GM10248 (cell line): ENCODE results near the gene UFC1.
"Not testable (repeated sequence)": the region's sequence is repeated elsewhere in the genome, so short reads cannot be mapped to it uniquely, and the experiment has no call there.

Experiments
- CTCF ChIA-PET: fragments of 300-600 bp; sonication (Branson Sonifier 250); formaldehyde crosslinking; extraction: SDS; loops from one replicate; lab custom pipeline; 2021; ENCODE audit warnings: antibody characterized with exemption; lab: Yijun Ruan, JAX
- POLR2A ChIA-PET: fragments of 350-650 bp; sonication (Branson Sonifier 250); formaldehyde crosslinking; extraction: SDS; loops from one replicate; lab custom pipeline; 2020; ENCODE audit warnings: antibody characterized with exemption; lab: Yijun Ruan, JAX
- DNase-seq: peaks from one replicate; pipeline ENCODE4 v3.0.0; 2012; ENCODE audit errors: extremely low spot score
- TF ChIP-seq, protein P1 (sequence below): IDR thresholded peaks from 2 replicates; pipeline ENCODE4 v1.5.1; 2012; ENCODE audit warnings: mild to moderate bottlenecking, low read depth; ENCODE audit errors: extremely low read depth, missing control alignments, control extremely low read depth

UFC1 gene

DNA sequence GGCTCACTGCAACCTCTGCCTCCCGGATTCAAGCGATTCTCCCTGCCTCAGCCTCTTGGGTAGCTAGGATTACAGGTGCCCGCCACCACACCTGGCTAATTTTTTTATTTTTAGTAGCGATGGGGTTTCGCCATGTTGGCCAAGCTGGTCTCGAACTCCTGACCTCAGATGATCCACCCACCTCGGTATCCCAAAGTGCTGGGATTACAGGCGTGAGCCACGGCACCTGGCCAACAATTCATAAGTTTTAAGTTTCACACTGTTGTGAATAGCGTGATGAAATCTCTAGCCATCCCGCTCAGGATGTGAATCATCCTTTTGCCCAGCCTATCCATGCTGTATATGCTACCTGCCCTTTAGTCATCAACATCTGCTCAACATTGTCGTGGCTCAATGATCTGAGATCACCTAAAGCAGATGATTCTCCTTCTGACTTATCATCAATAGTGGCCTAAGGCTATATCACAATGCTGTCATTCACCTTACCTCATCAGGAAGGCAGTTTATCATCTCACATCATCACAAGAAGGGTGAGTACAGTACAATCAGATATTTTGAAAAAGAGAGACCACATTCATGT, 38.6 kb upstream of the UFC1 start:
- TF ChIP-seq, protein P1, sequence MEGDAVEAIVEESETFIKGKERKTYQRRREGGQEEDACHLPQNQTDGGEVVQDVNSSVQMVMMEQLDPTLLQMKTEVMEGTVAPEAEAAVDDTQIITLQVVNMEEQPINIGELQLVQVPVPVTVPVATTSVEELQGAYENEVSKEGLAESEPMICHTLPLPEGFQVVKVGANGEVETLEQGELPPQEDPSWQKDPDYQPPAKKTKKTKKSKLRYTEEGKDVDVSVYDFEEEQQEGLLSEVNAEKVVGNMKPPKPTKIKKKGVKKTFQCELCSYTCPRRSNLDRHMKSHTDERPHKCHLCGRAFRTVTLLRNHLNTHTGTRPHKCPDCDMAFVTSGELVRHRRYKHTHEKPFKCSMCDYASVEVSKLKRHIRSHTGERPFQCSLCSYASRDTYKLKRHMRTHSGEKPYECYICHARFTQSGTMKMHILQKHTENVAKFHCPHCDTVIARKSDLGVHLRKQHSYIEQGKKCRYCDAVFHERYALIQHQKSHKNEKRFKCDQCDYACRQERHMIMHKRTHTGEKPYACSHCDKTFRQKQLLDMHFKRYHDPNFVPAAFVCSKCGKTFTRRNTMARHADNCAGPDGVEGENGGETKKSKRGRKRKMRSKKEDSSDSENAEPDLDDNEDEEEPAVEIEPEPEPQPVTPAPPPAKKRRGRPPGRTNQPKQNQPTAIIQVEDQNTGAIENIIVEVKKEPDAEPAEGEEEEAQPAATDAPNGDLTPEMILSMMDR, result no peak
- DNase-seq, result no peak
- ChIA-PET CTCF (interaction anchor here (0.9 to 3.8 kb wide), 2 partner anchors 17 to 18 kb away, joined by 3 to 20 read pairs; partner anchors contain the start of gene KLHDC9), POLR2A (no interaction called here)

DNA sequence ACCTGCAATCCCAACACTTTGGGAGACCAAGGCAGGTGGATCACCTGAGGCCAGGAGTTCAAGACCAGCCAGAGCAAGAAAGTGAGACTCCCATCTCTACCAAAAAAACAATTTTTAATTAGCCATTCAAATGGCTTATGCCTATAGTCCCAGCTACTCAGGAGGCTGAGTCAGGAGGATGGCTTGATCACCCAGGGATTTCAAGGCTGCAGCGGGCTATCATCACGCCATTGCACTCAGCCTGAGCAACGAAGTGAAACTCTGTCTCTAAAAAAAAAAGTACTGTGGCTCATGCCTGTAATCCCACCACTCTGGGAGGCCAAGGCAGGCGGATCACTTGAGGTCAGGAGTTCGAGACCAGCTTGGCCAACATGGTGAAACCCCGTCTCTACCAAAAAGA, 37.8 kb upstream of the UFC1 start:
- POLR2A ChIA-PET, DNase-seq: not testable (repeated sequence)
- CTCF ChIA-PET, result interaction anchor here (0.9 to 3.8 kb wide), 3 partner anchors 17 to 118 kb away, joined by 3 to 20 read pairs (median 3); partner anchors contain the start of gene KLHDC9

DNA sequence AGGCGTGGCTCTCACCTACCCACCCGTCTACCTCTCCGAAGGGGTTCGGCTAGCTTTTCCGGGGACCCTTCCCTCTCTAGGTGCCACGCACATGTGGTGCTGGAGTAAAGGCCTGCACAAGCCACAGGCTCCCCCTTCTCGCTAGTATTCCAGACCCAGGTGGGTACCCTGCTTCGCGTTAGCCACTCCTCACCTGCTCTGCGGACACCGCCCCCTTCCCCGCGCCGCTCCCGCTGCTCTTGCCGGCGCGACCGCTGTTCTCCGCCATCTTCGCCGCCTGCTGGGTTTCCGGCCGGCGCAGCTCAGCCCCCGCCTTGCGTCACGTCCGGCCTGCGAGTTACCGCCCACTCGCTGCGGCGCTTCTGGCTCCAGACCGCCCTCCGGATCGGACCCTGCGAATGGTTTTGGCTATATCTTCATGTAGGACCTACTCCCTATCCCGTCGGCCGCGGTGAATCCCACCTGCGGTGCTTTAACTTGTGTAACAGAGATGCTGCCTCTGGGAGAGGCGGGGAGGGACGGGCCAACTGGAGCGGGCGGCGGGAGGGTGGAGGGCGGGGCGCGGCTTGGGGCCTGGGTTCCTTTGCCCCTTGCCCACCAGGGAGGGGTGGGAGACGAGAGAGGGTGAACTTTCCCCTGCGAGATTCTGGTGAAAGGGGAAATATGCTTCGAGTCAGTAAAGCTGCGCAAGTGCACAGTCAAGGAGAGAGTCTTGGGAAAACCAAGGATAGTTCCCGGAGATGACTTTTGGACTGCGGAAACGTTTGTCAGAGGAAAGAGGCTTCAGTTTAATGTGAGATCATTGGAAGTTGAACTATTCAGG, 35.8 kb upstream of the UFC1 start, which contains the start of the genes NIT1 and PFDN2:
NIT1 (plus strand) TSS at position 347 of the 823 bp plus-strand sequence; CDS start at position 419, 72 bp downstream.
PFDN2 (minus strand) TSS at position 279 of the 823 bp plus-strand sequence; CDS start at position 268, 11 bp downstream.
- POLR2A ChIA-PET, result interaction anchor here (0.8 kb wide), 1 partner anchor 48 kb away, joined by 3 read pairs; the partner anchor contains the start of gene ARHGAP30
- CTCF ChIA-PET, result interaction anchor here (0.6 to 3.8 kb wide), 12 partner anchors 10 to 93 kb away, joined by 3 to 20 read pairs (median 3); partner anchors contain the start of genes KLHDC9, PPOX and TSTD1
- peak; percentile 93 for DNase-seq
- TF ChIP-seq, protein P1, result peak; percentile 0

DNA sequence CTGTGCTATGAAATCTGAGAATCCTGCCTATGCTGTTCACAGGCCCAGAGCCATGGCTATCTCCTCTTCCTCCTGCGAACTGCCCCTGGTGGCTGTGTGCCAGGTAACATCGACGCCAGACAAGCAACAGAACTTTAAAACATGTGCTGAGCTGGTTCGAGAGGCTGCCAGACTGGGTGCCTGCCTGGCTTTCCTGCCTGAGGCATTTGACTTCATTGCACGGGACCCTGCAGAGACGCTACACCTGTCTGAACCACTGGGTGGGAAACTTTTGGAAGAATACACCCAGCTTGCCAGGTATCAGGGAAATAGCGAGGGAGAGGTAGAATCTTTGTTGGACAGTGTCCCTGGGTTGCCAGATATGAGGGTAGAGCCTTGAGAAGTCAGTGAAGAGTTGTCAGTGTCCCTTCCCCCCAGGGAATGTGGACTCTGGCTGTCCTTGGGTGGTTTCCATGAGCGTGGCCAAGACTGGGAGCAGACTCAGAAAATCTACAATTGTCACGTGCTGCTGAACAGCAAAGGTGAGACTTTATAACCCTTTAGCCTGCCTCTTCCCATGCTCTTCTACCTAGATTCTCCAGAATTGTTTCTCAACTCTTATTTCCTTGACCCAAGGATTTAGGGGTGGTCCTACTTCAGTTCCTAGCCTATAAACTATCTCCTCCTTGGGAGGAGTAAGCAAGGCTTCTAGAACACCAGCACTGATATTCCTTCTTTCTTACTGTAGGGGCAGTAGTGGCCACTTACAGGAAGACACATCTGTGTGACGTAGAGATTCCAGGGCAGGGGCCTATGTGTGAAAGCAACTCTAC, 34.5 kb upstream of the UFC1 start:
- peak; percentile 75 for DNase-seq
- POLR2A ChIA-PET, result no interaction called here
- TF ChIP-seq, protein P1, result peak; percentile 34
- CTCF ChIA-PET, result interaction anchor here (1.2 kb wide), 1 partner anchor 9 kb away, joined by 4 read pairs; no protein-coding TSS in a partner anchor

DNA sequence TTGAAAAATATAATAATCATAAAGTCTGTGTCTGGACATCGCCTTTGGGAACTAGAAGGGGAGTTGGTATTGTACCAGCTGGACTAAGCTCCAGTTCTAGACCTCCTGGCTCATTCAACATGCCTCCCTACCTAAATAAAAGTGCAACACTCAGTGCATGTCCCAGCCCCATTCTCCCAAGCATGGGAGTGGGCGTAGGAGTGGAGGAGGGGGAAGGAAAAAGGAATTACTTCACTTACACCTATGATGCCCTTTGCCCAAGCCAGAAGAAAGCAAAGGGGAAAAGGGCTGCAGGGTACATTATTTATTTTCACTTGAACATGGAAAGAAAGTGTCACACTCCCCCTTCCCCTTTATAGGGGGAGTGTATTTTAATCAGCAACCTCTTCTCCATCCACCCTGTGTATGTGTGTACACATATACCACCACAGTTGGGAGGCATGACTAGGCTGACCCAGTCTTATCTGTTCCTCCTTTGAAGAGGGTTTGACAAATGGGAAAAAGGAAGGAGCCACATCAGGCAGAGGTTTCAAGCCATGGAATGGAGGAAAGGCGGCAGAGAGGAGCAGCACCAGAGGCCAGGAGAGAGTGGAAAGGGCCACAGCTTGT, 32.6 kb upstream of the UFC1 start:
- TF ChIP-seq, protein P1, result no peak
- ChIA-PET CTCF (interaction anchor here (0.9 to 1.8 kb wide), 7 partner anchors 11 to 56 kb away, joined by 3 to 9 read pairs (median 4); partner anchors contain the start of genes ARHGAP30 and DEDD), POLR2A (interaction anchor here (0.6 to 1.3 kb wide), 5 partner anchors 9 to 54 kb away, joined by 4 to 14 read pairs (median 7); partner anchors contain the start of gene DEDD)
- no peak for DNase-seq

DNA sequence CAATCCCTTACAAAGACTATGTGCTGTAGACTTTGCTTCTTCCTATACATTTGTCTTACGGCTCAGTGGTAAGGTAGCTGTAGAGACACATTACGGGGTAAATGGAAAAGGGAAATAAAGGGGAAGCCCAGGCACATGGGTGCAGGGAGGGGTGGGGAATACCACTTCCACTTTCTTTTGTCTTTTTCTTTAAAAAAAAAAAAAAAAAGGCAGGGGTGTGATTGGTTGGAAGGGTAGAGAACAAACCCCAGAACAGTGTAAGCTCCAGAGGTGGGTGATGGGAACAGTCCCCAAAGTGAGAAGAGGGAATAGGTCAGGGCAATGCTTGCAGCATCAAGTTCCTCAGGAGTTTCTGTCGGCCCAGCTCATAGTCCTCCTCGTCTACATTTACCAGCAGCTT, 31.9 kb upstream of the UFC1 start:
- ChIA-PET POLR2A (interaction anchor here (0.6 to 1.3 kb wide), 5 partner anchors 10 to 54 kb away, joined by 4 to 14 read pairs (median 7); partner anchors contain the start of gene DEDD), CTCF (interaction anchor here (0.9 to 1.8 kb wide), 9 partner anchors 10 to 124 kb away, joined by 3 to 9 read pairs (median 4); partner anchors contain the start of genes ARHGAP30 and DEDD)
- no peak for DNase-seq
- TF ChIP-seq, protein P1, result no peak
